ACC112 (cell line): ENCODE data around the gene ZNF408.
"Not testable (repeated sequence)": the region's sequence is repeated elsewhere in the genome, so short reads cannot be mapped to it uniquely, and the experiment has no call there.

Experiments used
- H2AFZ ChIP-seq: fragments of 200-600 bp; sonication (generic); one replicate; pipeline ENCODE4 v1.6.0; 2017; ENCODE audit warnings: antibody characterized with exemption, low read length; ENCODE audit not compliant: unreplicated experiment
- H3K27ac ChIP-seq: fragments of 200-600 bp; sonication (generic); 2 replicates; pipeline ENCODE4 v1.5.1; 2014; ENCODE audit warnings: low read depth, mild to moderate bottlenecking, antibody characterized with exemption, low read length, moderate library complexity
- H3K27me3 ChIP-seq: fragments of 200-600 bp; sonication (generic); 2 replicates; pipeline ENCODE4 v1.6.1; 2014; ENCODE audit warnings: mild to moderate bottlenecking, antibody characterized with exemption, low read length, moderate library complexity, mixed read lengths; ENCODE audit not compliant: insufficient read depth
- H3K36me3 ChIP-seq: fragments of 200-600 bp; sonication (generic); 2 replicates; pipeline ENCODE4 v1.6.1; 2016; ENCODE audit warnings: mild to moderate bottlenecking, antibody characterized with exemption, low read length, moderate library complexity, mixed read lengths; ENCODE audit not compliant: insufficient read depth
- H3K4me1 ChIP-seq: fragments of 200-600 bp; sonication (generic); one replicate; pipeline ENCODE4 v1.6.1; 2016; ENCODE audit warnings: low read length, mixed read lengths; ENCODE audit not compliant: insufficient read depth, unreplicated experiment, control insufficient read depth
- H3K4me3 ChIP-seq: fragments of 200-600 bp; sonication (generic); 2 replicates; pipeline ENCODE4 v1.5.1; 2014; ENCODE audit warnings: mild to moderate bottlenecking, low read depth, low read length
- H3K79me2 ChIP-seq: fragments of 200-600 bp; sonication (generic); one replicate; pipeline ENCODE4 v1.6.0; 2016; ENCODE audit warnings: low read length; ENCODE audit not compliant: control insufficient read depth, unreplicated experiment, insufficient read depth

Gene ZNF408

DNA sequence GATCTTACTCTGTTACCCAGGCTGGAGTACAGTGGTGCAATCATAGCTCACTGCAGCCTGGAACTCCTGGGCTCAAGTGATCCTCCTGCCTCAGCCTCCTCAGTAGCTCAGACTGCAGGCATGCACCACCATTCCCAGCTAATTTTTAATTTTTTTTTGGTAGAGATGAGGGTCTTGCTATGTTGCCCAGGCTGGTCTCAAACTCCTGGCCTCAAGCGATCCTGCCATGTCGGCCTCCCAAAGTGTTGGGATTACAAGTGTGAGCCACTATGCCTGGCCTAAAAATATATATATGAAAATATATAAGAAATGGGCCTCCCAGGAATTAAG, 17.0 kb downstream of the ZNF408 start:
- H3K4me3 ChIP-seq, H3K36me3 ChIP-seq, H3K27me3 ChIP-seq, H3K27ac ChIP-seq, H3K79me2 ChIP-seq: not testable (repeated sequence)
- peaks cover 20% of the 10 kb centered on the region for H3K4me1 ChIP-seq
- H2AFZ ChIP-seq: peak overlapping the region; percentile 70

DNA sequence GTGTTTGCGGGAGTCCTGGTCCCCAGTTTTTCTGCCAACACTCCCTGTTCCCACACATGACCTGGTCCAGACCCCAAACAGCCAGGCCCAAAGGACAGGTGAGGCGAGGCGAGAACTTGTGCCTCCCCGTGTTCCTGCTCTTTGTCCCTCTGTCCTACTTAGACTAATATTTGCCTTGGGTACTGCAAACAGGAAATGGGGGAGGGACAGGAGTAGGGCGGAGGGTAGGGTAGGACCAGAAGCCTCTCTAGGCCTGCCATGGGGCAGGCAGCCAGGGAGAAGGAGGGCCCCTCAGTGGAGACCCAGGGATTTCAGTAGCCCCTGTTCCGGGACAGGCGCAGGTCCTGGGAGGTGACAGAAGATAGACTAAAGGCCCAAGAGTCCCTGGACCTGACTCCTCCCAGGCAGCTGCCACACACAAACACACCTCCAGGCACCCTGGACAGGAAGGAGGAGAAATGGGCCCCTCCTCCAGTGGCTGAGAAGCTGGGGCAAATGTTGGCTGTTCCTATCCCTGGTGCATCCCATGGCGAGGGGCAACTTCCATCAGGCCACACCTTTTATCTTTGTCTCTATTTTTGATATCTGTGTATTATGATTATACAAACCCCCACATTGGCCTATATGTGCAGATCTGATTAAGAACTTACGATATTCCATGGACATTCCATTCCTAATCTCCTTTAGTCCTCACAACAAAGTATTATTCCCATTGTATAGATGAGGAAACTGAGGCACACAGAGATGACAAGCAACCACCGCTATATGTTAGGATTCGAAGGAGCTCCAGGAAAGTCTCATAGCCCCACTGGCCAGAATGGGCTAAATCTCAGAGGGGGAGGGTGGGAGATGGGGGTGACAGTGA, 17.6 kb downstream of the ZNF408 start:
- Histone ChIP-seq H3K27me3 (no peaks in the 10 kb centered on the region), H2AFZ (peak overlapping the region; percentile 70), H3K27ac (no peak overlapping the region; the same call in 1 of the 2 replicates)

DNA sequence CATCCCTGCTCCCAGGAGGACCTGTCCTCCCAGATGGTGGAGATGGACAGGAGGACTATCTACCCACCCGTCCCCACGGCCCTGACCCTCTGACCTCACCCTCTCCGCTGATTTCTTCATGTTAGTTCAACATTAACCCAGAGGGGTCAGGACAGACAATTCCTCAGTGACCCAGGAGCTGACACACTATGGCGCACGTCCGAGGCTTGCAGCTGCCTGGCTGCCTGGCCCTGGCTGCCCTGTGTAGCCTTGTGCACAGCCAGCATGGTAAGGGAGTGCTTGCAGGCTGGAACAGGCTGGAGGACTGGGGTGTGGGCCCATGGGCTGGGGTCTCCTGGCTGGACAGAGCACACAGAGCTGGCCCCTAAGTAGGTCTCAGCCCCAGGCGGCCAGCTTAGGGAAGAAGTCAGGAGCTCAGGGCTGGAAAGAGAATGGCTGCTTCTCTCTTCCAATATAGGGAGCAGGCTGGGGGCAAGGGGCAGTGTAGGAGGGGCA, 18.3 kb downstream of the ZNF408 start, which contains the start of gene F2:
Gene F2, plus strand, starts transcription at position 166 of the 495 bp plus-strand sequence. Its CDS starts 23 bp downstream, at position 189.
- Histone ChIP-seq H3K27ac (no peak within 1 kb of the TSS; the same call in 1 of the 2 replicates), H2AFZ (peak within 1 kb of the TSS; percentile 70), H3K79me2 (no peaks in the 10 kb centered on the region), H3K27me3 (no peaks in the 10 kb centered on the region), H3K36me3 (no peaks in the 10 kb centered on the region), H3K4me3 (no peak within 1 kb of the TSS), H3K4me1 (peaks cover 17% of the 10 kb centered on the region)

More for the DNA sequence above, 17.6 kb downstream of the ZNF408 start:
- Histone ChIP-seq H3K79me2 (no peaks in the 10 kb centered on the region), H3K36me3 (no peaks in the 10 kb centered on the region), H3K4me1 (peaks cover 20% of the 10 kb centered on the region), H3K4me3 (no peak overlapping the region)

DNA sequence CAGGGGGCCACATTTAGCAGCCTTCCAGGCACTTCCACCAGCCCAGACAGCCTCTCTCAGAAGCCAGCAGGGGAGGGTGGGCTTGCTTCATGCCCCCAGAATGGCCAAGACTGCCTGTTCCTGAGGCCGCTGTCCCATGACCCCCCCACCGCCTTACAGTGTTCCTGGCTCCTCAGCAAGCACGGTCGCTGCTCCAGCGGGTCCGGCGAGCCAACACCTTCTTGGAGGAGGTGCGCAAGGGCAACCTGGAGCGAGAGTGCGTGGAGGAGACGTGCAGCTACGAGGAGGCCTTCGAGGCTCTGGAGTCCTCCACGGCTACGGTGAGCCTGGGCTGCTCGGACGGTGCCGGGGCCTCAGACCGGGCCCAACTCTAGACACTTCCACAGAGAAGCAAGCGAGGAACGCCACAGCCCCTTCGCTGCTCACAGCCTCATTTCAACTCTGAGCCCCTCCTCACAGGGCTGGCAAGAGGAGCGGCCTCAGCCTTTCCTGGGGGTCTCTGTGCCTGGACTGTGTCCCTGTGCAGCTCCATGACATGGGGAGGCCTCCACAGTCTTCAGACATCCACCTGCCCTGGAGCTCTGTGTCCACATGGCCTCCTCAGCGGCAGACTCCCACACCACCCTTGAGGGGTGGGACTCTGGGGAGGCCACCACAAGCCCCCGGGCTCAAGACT, 18.9 kb downstream of the ZNF408 start:
- Histone ChIP-seq H3K27ac (no peak overlapping the region), H3K79me2 (no peaks in the 10 kb centered on the region), H3K27me3 (no peaks in the 10 kb centered on the region), H3K4me1 (peaks cover 12% of the 10 kb centered on the region), H3K4me3 (no peak overlapping the region), H2AFZ (no peak overlapping the region), H3K36me3 (no peaks in the 10 kb centered on the region)

DNA sequence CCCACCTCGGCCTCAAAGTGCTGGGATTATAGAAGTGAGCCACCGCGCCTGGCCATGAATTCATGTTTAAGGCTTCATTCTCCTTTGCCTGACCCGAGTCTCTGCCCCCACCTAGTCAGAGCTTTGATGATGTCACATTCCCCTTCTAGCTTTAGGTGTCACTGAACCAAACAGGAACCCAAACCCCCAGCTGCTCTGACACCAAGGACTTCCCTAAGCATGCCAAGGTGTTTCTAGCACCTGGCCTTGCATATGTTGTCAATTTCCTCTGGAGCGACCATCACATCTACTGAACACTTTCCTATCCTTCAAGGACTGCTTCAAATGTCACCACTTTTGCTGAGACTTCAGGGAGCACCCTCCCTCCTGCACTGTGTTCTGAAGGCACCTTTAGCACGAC, 20.5 kb downstream of the ZNF408 start:
- Histone ChIP-seq H3K4me1 (peaks cover 8% of the 10 kb centered on the region), H3K4me3 (no peak overlapping the region), H3K36me3 (no peaks in the 10 kb centered on the region), H3K79me2 (no peaks in the 10 kb centered on the region), H3K27ac (no peak overlapping the region), H3K27me3 (no peaks in the 10 kb centered on the region), H2AFZ (no peak overlapping the region)

DNA sequence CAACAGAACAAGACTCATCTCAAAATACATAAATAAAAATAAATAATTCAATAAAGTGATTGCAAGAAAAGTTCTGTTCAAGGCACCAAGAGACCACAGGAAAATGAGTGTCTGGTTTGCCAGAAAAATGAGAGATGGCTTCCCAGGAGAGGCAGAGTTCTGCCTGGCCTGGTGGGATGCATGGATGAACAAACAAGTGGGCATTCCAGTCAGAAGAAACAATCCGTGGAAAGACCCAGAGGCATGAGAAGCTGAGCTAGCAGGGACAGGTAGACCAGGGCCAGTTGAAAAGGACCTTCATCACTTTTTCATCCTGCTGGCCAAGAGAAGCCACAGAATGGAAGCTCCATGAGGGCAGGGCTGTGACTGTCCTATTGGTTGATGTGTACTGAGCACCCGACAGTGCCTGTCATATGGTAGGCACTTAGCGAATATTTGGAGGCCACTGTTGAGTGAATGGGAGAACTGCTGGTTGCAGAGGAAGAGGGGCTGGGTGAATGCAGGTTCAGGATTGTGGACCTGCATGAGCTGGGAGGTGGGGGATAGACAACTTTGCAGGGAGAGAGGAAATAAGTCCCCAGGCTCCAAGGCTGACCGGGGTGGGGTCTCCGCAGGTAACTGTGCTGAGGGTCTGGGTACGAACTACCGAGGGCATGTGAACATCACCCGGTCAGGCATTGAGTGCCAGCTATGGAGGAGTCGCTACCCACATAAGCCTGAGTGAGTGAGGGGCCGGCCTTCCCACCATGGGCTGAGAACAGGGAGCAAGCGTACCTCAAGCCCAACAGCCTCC, 21.9 kb downstream of the ZNF408 start:
- no peak overlapping the region for H3K27ac ChIP-seq

DNA sequence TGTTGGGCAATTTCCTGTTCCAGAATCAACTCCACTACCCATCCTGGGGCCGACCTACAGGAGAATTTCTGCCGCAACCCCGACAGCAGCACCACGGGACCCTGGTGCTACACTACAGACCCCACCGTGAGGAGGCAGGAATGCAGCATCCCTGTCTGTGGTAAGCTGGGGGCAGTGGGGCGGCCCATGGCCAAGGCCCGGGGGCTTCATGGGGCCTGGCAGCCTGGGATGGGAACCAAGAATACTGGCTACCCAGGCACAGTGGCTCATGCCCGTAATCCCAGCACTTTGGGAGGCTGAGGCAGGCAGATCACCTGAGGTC, 22.5 kb downstream of the ZNF408 start:
- Histone ChIP-seq H3K27ac (no peak overlapping the region), H3K27me3 (no peaks in the 10 kb centered on the region), H2AFZ (no peak overlapping the region), H3K79me2 (no peaks in the 10 kb centered on the region), H3K4me1 (peaks cover 3% of the 10 kb centered on the region), H3K36me3 (no peaks in the 10 kb centered on the region), H3K4me3 (no peak overlapping the region)

More for the DNA sequence above, 21.9 kb downstream of the ZNF408 start:
- Histone ChIP-seq H3K27me3 (no peaks in the 10 kb centered on the region), H3K36me3 (no peaks in the 10 kb centered on the region), H3K4me1 (peaks cover 8% of the 10 kb centered on the region), H3K79me2 (no peaks in the 10 kb centered on the region), H3K4me3 (no peak overlapping the region), H2AFZ (no peak overlapping the region)

DNA sequence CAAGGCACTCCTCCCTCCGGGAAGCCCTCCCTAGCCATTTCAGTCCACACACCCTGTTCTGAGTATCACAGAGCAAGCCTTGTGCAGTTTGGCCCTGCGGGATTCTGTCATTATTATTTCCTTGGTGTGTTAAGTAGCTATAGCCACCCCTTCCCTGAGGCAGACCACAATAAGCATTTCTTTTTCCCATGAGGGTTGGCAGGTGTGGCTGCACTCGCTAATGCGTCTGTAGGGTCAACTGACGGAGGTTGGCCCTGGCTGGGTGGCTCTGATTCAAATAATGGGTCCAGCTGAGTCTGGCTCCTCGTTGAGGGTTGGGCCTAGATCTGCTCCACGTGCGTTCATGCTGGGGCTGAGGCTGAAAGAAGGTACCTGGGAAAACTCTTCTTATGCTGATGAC, 23.3 kb downstream of the ZNF408 start:
- H2AFZ ChIP-seq: no peak overlapping the region
- H3K4me1 ChIP-seq: no peaks in the 10 kb centered on the region
- H3K27me3 ChIP-seq: no peaks in the 10 kb centered on the region
- H3K79me2 ChIP-seq: no peaks in the 10 kb centered on the region
- H3K4me3 ChIP-seq: no peak overlapping the region
- no peaks in the 10 kb centered on the region for H3K36me3 ChIP-seq
- no peak overlapping the region for H3K27ac ChIP-seq

DNA sequence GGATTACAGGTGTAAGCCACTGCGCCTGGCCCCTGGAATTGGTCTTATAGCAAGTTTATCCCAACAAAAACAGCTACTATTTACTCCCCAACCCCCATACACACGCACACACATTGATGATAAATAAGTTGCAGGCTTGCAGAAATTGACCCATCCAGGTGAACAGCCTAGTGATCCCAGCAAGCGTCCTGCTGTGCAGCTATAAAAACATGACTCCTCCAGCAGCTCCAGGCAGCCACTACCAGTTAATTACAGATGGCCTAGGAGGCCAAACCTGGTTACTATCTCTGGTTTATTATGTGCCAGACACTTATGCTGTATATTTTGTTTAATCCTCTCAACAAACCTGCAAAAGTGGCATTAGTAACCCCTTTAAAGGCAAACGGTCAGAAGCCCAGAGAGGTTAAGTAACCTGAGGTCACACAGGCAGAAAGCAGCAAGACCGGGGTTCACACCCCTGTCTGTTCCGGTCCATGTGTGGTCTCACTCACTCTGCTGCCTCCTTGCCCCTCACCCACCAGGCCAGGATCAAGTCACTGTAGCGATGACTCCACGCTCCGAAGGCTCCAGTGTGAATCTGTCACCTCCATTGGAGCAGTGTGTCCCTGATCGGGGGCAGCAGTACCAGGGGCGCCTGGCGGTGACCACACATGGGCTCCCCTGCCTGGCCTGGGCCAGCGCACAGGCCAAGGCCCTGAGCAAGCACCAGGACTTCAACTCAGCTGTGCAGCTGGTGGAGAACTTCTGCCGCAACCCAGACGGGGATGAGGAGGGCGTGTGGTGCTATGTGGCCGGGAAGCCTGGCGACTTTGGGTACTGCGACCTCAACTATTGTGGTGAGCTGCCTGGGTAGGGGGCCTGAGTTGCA, 24.7 kb downstream of the ZNF408 start:
- H3K4me3 ChIP-seq: no peak overlapping the region
- no peaks in the 10 kb centered on the region for H3K79me2 ChIP-seq
- no peaks in the 10 kb centered on the region for H3K4me1 ChIP-seq
- H3K27ac ChIP-seq: no peak overlapping the region
- no peaks in the 10 kb centered on the region for H3K36me3 ChIP-seq
- H2AFZ ChIP-seq: no peak overlapping the region
- no peaks in the 10 kb centered on the region for H3K27me3 ChIP-seq
